SK-N-SH treated with all-trans-retinoic acid at 6 μM for 48 hours (cell line): ENCODE data around the gene DPM1.

ENCODE experiments used
- ATAC-seq: fragments of 200-7000 bp; cut with Tn5 transposase; 3 replicates; pipeline ENCODE4 v1.9.1; 2020; ENCODE audit warnings: mild to moderate bottlenecking, moderate library complexity
- BACH2 ChIP-seq: fragments of 250-450 bp; sonication (Bioruptor Pico); IDR thresholded peaks from 2 replicates; pipeline ENCODE4 v1.9.0; 2021; ENCODE audit warnings: mild to moderate bottlenecking, borderline replicate concordance
- CREB5 ChIP-seq: fragments of 250-450 bp; sonication (Bioruptor Pico); IDR thresholded peaks from 2 replicates; pipeline ENCODE4 v1.5.1; 2020; ENCODE audit warnings: low read depth, mild to moderate bottlenecking, moderate library complexity
- CSDC2 ChIP-seq: fragments of 250-450 bp; sonication (Bioruptor Pico); IDR thresholded peaks from 2 replicates; pipeline ENCODE4 v1.5.0; 2020; ENCODE audit warnings: mild to moderate bottlenecking, moderate library complexity
- CSRNP3 ChIP-seq: fragments of 250-450 bp; sonication (Bioruptor Pico); IDR thresholded peaks from 2 replicates; pipeline ENCODE4 v1.5.1; 2021; ENCODE audit warnings: mild to moderate bottlenecking, moderate library complexity
- ESRRG ChIP-seq: fragments of 250-450 bp; sonication (Bioruptor Pico); IDR thresholded peaks from 2 replicates; pipeline ENCODE4 v1.6.1; 2021; ENCODE audit warnings: mild to moderate bottlenecking
- GLIS3 ChIP-seq: fragments of 250-450 bp; sonication (Bioruptor Pico); IDR thresholded peaks from 2 replicates; pipeline ENCODE4 v1.5.0; 2020; ENCODE audit warnings: mild to moderate bottlenecking, moderate library complexity
- ISL1 ChIP-seq: fragments of 250-450 bp; sonication (Bioruptor Pico); IDR thresholded peaks from 2 replicates; pipeline ENCODE4 v2.1.2; 2022; ENCODE audit warnings: mild to moderate bottlenecking, moderate library complexity
- OSR1 ChIP-seq: fragments of 250-450 bp; sonication (Bioruptor Pico); IDR thresholded peaks from 2 replicates; pipeline ENCODE4 v1.8.0; 2022; ENCODE audit warnings: moderate library complexity, mild to moderate bottlenecking, inconsistent platforms
- PATZ1 ChIP-seq: fragments of 250-450 bp; sonication (Bioruptor Pico); IDR thresholded peaks from 2 replicates; pipeline ENCODE4 v1.8.0; 2020; ENCODE audit warnings: mild to moderate bottlenecking, moderate library complexity, borderline replicate concordance
- POU6F1 ChIP-seq: fragments of 250-450 bp; sonication (Bioruptor Pico); IDR thresholded peaks from 2 replicates; pipeline ENCODE4 v1.8.0; 2021; ENCODE audit warnings: low read depth, mild to moderate bottlenecking, moderate library complexity, borderline replicate concordance
- PPARA ChIP-seq: fragments of 250-450 bp; sonication (Bioruptor Pico); IDR thresholded peaks from 2 replicates; pipeline ENCODE4 v1.5.0; 2020; ENCODE audit warnings: mild to moderate bottlenecking, borderline replicate concordance
- RARB ChIP-seq: fragments of 250-450 bp; sonication (Bioruptor Pico); IDR thresholded peaks from 2 replicates; pipeline ENCODE4 v1.8.0; 2021; ENCODE audit warnings: mild to moderate bottlenecking, moderate library complexity
- SNAI2 ChIP-seq: fragments of 250-450 bp; sonication (Bioruptor Pico); IDR thresholded peaks from 2 replicates; pipeline ENCODE4 v1.5.0; 2020; ENCODE audit warnings: mild to moderate bottlenecking, moderate library complexity
- TOX ChIP-seq: fragments of 250-450 bp; sonication (Bioruptor Pico); IDR thresholded peaks from 2 replicates; pipeline ENCODE4 v1.8.0; 2021; ENCODE audit warnings: mild to moderate bottlenecking, moderate library complexity, borderline replicate concordance
- ZFP3 ChIP-seq: fragments of 250-450 bp; sonication (Bioruptor Pico); IDR thresholded peaks from 2 replicates; pipeline ENCODE4 v1.5.0; 2020; ENCODE audit warnings: mild to moderate bottlenecking, moderate library complexity
- ZFP30 ChIP-seq: fragments of 450-650 bp; formaldehyde crosslinking; IDR thresholded peaks from 2 replicates; pipeline ENCODE4 v1.5.0; 2022; ENCODE audit warnings: mild to moderate bottlenecking, moderate library complexity
- ZNF565 ChIP-seq: fragments of 450-650 bp; formaldehyde crosslinking; conservative IDR thresholded peaks from 2 replicates; pipeline ENCODE4 v1.5.0; 2020; ENCODE audit warnings: low read depth, mild to moderate bottlenecking, moderate library complexity
- ZNF70 ChIP-seq: fragments of 450-650 bp; formaldehyde crosslinking; IDR thresholded peaks from 2 replicates; pipeline ENCODE4 v1.5.0; 2020; ENCODE audit warnings: mild to moderate bottlenecking, moderate library complexity
- ZNF8 ChIP-seq: fragments of 450-650 bp; formaldehyde crosslinking; IDR thresholded peaks from 2 replicates; pipeline ENCODE4 v1.5.0; 2020; ENCODE audit warnings: mild to moderate bottlenecking, moderate library complexity
- TF ChIP-seq, protein P1 (sequence below): fragments of 250-450 bp; sonication (Bioruptor Pico); IDR thresholded peaks from 2 replicates; pipeline ENCODE4 v1.5.0; 2020; ENCODE audit warnings: mild to moderate bottlenecking, moderate library complexity

Gene DPM1

DNA sequence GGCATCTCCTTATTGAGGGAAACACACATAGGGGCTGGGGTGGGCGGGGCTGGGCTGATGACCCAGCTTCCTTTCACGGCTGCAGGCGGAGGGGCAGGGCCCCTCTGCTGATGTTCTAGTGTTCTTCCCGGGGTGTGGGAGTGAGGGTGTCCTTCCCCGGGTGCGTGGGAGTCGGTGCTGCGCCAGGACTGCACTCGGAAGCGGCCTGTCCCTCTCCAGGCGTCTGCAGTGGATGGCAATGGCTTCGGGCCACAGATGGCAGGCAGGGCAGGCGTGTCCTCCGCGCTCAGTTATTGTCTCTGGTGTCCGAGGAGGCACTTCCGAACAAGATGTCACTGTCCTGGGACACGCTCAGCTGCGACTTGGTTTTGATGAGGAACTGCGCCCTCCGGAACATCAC lies 45.4 kb upstream of the DPM1 start:
- TF ChIP-seq CREB5 (CRISPR knock-in tag) (no peak), BACH2 (CRISPR knock-in tag) (no peak), ZFP3 (CRISPR knock-in tag) (no peak), ZNF8 (CRISPR knock-in tag) (no peak), TOX (no peak), GLIS3 (CRISPR knock-in tag) (no peak), CSRNP3 (CRISPR knock-in tag) (no peak), ESRRG (CRISPR knock-in tag) (no peak), OSR1 (CRISPR knock-in tag) (no peak), POU6F1 (no peak), ZNF70 (no peak), ZFP30 (no peak), PPARA (CRISPR knock-in tag) (no peak), CSDC2 (CRISPR knock-in tag) (no peak), SNAI2 (CRISPR knock-in tag) (no peak), PATZ1 (CRISPR knock-in tag) (no peak)
- TF ChIP-seq, protein P1, sequence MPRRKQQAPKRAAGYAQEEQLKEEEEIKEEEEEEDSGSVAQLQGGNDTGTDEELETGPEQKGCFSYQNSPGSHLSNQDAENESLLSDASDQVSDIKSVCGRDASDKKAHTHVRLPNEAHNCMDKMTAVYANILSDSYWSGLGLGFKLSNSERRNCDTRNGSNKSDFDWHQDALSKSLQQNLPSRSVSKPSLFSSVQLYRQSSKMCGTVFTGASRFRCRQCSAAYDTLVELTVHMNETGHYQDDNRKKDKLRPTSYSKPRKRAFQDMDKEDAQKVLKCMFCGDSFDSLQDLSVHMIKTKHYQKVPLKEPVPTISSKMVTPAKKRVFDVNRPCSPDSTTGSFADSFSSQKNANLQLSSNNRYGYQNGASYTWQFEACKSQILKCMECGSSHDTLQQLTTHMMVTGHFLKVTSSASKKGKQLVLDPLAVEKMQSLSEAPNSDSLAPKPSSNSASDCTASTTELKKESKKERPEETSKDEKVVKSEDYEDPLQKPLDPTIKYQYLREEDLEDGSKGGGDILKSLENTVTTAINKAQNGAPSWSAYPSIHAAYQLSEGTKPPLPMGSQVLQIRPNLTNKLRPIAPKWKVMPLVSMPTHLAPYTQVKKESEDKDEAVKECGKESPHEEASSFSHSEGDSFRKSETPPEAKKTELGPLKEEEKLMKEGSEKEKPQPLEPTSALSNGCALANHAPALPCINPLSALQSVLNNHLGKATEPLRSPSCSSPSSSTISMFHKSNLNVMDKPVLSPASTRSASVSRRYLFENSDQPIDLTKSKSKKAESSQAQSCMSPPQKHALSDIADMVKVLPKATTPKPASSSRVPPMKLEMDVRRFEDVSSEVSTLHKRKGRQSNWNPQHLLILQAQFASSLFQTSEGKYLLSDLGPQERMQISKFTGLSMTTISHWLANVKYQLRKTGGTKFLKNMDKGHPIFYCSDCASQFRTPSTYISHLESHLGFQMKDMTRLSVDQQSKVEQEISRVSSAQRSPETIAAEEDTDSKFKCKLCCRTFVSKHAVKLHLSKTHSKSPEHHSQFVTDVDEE (CRISPR knock-in tag), result no peak
- no peak for ATAC-seq

GRCh38 chr20:51002633-51003032 lies 44.3 kb upstream of the DPM1 start:
- TF ChIP-seq ZFP30, result no peak
- TF ChIP-seq CSRNP3 (CRISPR knock-in tag), result no peak
- TF ChIP-seq ZNF8 (CRISPR knock-in tag), result no peak
- no peak for TF ChIP-seq SNAI2 (CRISPR knock-in tag)
- ATAC-seq, result no peak

GRCh38 chr20:51001430-51002265 lies 43.3 kb upstream of the DPM1 start:
- ATAC-seq, result no peak
- no peak for TF ChIP-seq RARB (CRISPR knock-in tag)
- no peak for TF ChIP-seq ISL1
- no peak for TF ChIP-seq ZFP30
- TF ChIP-seq CSRNP3 (CRISPR knock-in tag), result no peak
- TF ChIP-seq ZNF565 (CRISPR knock-in tag), result no peak
- TF ChIP-seq, protein P1 (CRISPR knock-in tag), result no peak
- no peak for TF ChIP-seq ZNF8 (CRISPR knock-in tag)
- TF ChIP-seq PPARA (CRISPR knock-in tag), result no peak
- no peak for TF ChIP-seq CREB5 (CRISPR knock-in tag)
